Measurements from ENCODE around the gene SKIL.

- no peak for TF ChIP-seq ZFX (IDR thresholded peaks at IDR 0.05)
- TF ChIP-seq, protein P1, sequence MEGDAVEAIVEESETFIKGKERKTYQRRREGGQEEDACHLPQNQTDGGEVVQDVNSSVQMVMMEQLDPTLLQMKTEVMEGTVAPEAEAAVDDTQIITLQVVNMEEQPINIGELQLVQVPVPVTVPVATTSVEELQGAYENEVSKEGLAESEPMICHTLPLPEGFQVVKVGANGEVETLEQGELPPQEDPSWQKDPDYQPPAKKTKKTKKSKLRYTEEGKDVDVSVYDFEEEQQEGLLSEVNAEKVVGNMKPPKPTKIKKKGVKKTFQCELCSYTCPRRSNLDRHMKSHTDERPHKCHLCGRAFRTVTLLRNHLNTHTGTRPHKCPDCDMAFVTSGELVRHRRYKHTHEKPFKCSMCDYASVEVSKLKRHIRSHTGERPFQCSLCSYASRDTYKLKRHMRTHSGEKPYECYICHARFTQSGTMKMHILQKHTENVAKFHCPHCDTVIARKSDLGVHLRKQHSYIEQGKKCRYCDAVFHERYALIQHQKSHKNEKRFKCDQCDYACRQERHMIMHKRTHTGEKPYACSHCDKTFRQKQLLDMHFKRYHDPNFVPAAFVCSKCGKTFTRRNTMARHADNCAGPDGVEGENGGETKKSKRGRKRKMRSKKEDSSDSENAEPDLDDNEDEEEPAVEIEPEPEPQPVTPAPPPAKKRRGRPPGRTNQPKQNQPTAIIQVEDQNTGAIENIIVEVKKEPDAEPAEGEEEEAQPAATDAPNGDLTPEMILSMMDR (conservative IDR thresholded peaks at IDR 0.05), result no peak
Observed at GRCh38 chr3:170353485-170353884, 4.0 kb upstream of the SKIL start.

Data from C4-2B (cell line).